Upper lobe of left lung (tissue), 6 donors: Measurements from ENCODE around the gene CFAP92. TPM values are rescaled to one million over a fixed set of nuclear protein-coding genes. Genes with fewer than 3 reads are reported as not detected.

Source experiments
- ATAC-seq, 2 donors: fragments of 200-7000 bp; cut with Tn5 transposase; one replicate each; pipeline ENCODE4 v1.9.1; 2022; ENCODE audit warnings: mild to moderate bottlenecking in 2 of 2, moderate library complexity in 2 of 2; ENCODE audit not compliant: low FRiP score in 2 of 2
- DNase-seq, 2 donors: peaks; one replicate each; pipeline ENCODE4 v3.0.0-alpha.2; 2019 to 2020
- H3K27ac ChIP-seq, 4 donors: fragments of 200-600 bp; sonication (generic); one replicate each; pipeline ENCODE4 v1.5.1; 2016 to 2019
- H3K27me3 ChIP-seq, 4 donors: fragments of 200-600 bp; sonication (generic); one replicate each; pipeline ENCODE4 v1.5.1; 2017 to 2019
- H3K36me3 ChIP-seq, 4 donors: fragments of 200-600 bp; sonication (generic); one replicate each; pipeline ENCODE4 v1.5.1; 2016 to 2019
- H3K4me1 ChIP-seq, 4 donors: fragments of 200-600 bp; sonication (generic); one replicate each; pipeline ENCODE4 v1.5.1; 2018 to 2019
- H3K4me3 ChIP-seq, 4 donors: fragments of 200-600 bp; sonication (generic); one replicate each; pipeline ENCODE4 v1.5.1; 2017 to 2019; ENCODE audit warnings: mild to moderate bottlenecking in 2 of 4, moderate library complexity in 1 of 4
- H3K9me3 ChIP-seq, 4 donors: fragments of 200-600 bp; sonication (generic); one replicate each; pipeline ENCODE4 v1.5.1; 2018 to 2019
- CTCF ChIP-seq, 6 experiments: fragments of 450-650 bp in 4 of 6; fragments of 200-600 bp in 2 of 6; sonication (generic) in 2 of 6; IDR thresholded peaks; one replicate each; pipeline ENCODE4 v1.5.1; 2016 to 2019; ENCODE audit warnings: antibody characterized with exemption in 6 of 6
- EP300 ChIP-seq, 4 donors: sonication (generic); formaldehyde crosslinking; IDR thresholded peaks; one replicate each; pipeline ENCODE4 v1.5.1; 2017; ENCODE audit warnings: antibody characterized with exemption in 4 of 4, control low read depth in 2 of 4
- POLR2A ChIP-seq, 4 donors: fragments of 450-650 bp; IDR thresholded peaks; one replicate each; pipeline ENCODE4 v1.5.1; 2016 to 2017; ENCODE audit warnings: antibody characterized with exemption in 4 of 4, mild to moderate bottlenecking in 2 of 4
- POLR2AphosphoS5 ChIP-seq, 2 donors: sonication (generic); formaldehyde crosslinking; IDR thresholded peaks; one replicate each; pipeline ENCODE4 v1.5.1; 2017; ENCODE audit warnings: antibody characterized with exemption in 2 of 2
- WGBS, 2 donors: methylation state at CpG; one replicate each; pipeline ENCODE4 v1.1.5; 2017 to 2018; 5-methylcytosine and 5-hydroxymethylcytosine counted together
- total RNA-seq, 6 donors: library from RNA; depleted of rRNA in 4 of 6; stranded (reverse); fragments of >200 nt in 4 of 6; gene quantifications; one replicate each; pipeline versions ENCODE4 v1.1.0 to v1.2.1, GENCODE V29; 2016 to 2021
- donor health status: DM: no; HTN: no; CAD: no; lungs with moderate emphysema.
- donor health status: DM: no; HTN: yes; CAD: no; lungs with severe emphysema.

The CFAP92 gene
- total RNA-seq, 6 donors from 2014 or later: 0.66 to 21.3 (median 5.0) TPM

- 97% methylated on average over 4 of the region's 4 CpGs; no CpG with 5 or more reads in 1 of the 2 donors for WGBS, 2 donors
- Histone ChIP-seq H3K9me3 (no peaks in the 10 kb centered on the region), H3K27me3 (no peaks in the 10 kb centered on the region), H3K27ac (no peak overlapping the region), H3K4me3 (no peak overlapping the region), H3K36me3 (peaks cover 0 to 16% (median 0%) of the 10 kb centered on the region in 4 donors), H3K4me1 (peaks cover 14 to 34% (median 30%) of the 10 kb centered on the region in 4 donors)
- TF ChIP-seq EP300 (IDR thresholded peaks at IDR 0.05) (no peak), POLR2AphosphoS5 (IDR thresholded peaks at IDR 0.05) (no peak), CTCF (IDR thresholded peaks at IDR 0.05) (no peak), POLR2A (IDR thresholded peaks at IDR 0.05) (no peak)
- ATAC-seq (no peak), DNase-seq (no peak)
These were observed 36.7 kb upstream of the CFAP92 start for GRCh38 chr3:129030611-129031010.

- H3K27me3 ChIP-seq: no peaks in the 10 kb centered on the region
- H3K4me3 ChIP-seq: no peak overlapping the region
- DNase-seq: no peak
- peaks cover 18 to 40% (median 33%) of the 10 kb centered on the region in 4 donors for H3K4me1 ChIP-seq
- no peak for ATAC-seq
- no peaks in the 10 kb centered on the region for H3K9me3 ChIP-seq
- 92% methylated on average over 13 of the region's 13 CpGs for WGBS, 2 donors
- H3K27ac ChIP-seq: no peak overlapping the region
- H3K36me3 ChIP-seq: peaks cover 0 to 10% (median 0%) of the 10 kb centered on the region in 4 donors
- TF ChIP-seq CTCF (IDR thresholded peaks at IDR 0.05) (no peak), EP300 (IDR thresholded peaks at IDR 0.05) (no peak), POLR2AphosphoS5 (IDR thresholded peaks at IDR 0.05) (no peak), POLR2A (IDR thresholded peaks at IDR 0.05) (no peak)
These were observed 35.0 kb upstream of the CFAP92 start for GRCh38 chr3:129028866-129029265.

DNA sequence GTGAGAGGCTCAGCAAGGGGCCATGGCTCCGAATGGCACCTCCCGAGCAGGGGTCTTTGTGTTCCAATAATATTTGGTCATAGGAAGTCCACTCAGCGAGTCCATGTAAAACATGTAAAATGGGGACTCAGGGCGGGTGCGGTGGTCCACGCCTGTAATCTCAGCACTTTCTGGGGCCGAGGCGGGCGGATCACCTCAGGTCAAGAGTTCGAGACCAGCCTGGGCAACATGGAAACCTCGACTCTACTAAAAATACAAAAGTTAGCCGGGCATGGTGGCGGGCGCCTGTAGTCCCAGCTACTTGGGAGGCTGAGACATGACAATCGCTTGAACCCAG lies 33.6 kb upstream of the CFAP92 start:
- peak overlapping the region in 3 of 4 donors; percentile 40 to 57 (median 50) for H3K4me3 ChIP-seq
- no peak for DNase-seq
- no peak for ATAC-seq
- peaks cover 0 to 4% (median 0%) of the 10 kb centered on the region in 4 donors for H3K36me3 ChIP-seq
- peak overlapping the region; percentile 58 to 87 (median 74) for H3K27ac ChIP-seq
- 77 to 90% methylated on average over 12 to 15 of the region's 15 CpGs for WGBS, 2 donors
- TF ChIP-seq POLR2A (IDR thresholded peaks at IDR 0.05): no peak
- TF ChIP-seq CTCF (IDR thresholded peaks at IDR 0.05): no peak
- no peak for TF ChIP-seq POLR2AphosphoS5 (IDR thresholded peaks at IDR 0.05)
- TF ChIP-seq EP300 (IDR thresholded peaks at IDR 0.05): no peak
- no peaks in the 10 kb centered on the region for H3K27me3 ChIP-seq
- no peaks in the 10 kb centered on the region for H3K9me3 ChIP-seq
- peaks cover 18 to 39% (median 28%) of the 10 kb centered on the region in 4 donors for H3K4me1 ChIP-seq

DNA sequence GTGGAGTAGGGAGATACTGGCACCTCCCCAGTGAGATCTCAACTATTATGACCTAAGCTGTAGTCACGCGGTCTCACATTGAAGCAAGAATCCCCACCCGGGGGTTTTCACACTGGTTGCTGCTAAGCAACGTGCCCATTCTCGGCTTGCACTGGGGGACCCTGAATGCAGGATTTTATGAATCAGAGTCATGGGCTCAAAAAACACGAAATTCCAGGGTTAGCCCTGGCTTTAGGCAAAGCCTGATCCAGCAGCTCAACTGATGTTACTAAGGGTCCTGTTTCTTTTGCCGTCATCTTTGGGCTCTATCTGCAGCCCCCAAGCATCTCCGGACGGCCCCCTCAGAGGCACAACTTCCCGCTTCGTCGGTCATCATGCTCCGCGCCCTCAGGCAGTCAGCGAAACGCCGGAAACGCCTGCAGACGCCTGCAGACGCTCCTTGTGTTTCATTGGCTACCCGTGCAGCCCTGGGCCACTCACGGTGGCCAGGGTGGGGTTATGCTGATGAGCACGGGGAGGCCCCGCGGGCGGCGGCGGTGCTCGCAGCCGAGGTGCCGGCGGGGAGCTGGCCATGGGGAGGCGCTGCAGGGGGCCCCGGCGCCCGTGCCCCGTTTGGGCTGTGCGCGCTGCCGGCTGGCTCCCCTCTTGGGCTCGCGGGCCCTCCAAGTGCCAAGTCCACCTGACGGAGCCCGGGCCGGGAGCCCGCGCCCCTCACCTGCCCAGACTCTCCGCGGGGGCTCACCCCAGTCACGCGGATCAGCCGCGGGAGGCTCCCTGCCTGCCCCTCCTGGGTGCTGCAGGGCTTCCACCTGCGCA lies 33.1 kb upstream of the CFAP92 start:
- TF ChIP-seq CTCF (IDR thresholded peaks at IDR 0.05) (peak; percentile 65 to 95 (median 92)), POLR2AphosphoS5 (IDR thresholded peaks at IDR 0.05) (peak; percentile 76 to 79), EP300 (IDR thresholded peaks at IDR 0.05) (peak in 1 of 4 donors; percentile 19), POLR2A (IDR thresholded peaks at IDR 0.05) (peak in 2 of 4 donors; percentile 52 to 70)
- peak overlapping the region; percentile 63 to 87 (median 77) for H3K27ac ChIP-seq
- no peaks in the 10 kb centered on the region for H3K27me3 ChIP-seq
- peak; percentile 96 to 97 for DNase-seq
- peak; percentile 92 to 95 for ATAC-seq
- peaks cover 0 to 4% (median 0%) of the 10 kb centered on the region in 4 donors for H3K36me3 ChIP-seq
- WGBS, 2 donors: 10 to 31% methylated on average over 5 to 31 of the region's 54 CpGs
- H3K4me3 ChIP-seq: peak overlapping the region in 3 of 4 donors; percentile 40 to 57 (median 50)
- no peaks in the 10 kb centered on the region for H3K9me3 ChIP-seq
- peaks cover 18 to 45% (median 33%) of the 10 kb centered on the region in 4 donors for H3K4me1 ChIP-seq
